Measurements from ENCODE around the gene PRKCB.

GRCh38 chr16:24140730-24141129 lies 304.9 kb downstream of the PRKCB start:
- TF ChIP-seq EZH2 (IDR thresholded peaks at IDR 0.05; ENCODE audit: low read length, unreplicated experiment): no peak
- no peak for TF ChIP-seq CTCF (conservative IDR thresholded peaks at IDR 0.05; ENCODE audit: low read depth, low read length)

Measured in PC-3 (cell line).